Left ventricle myocardium inferior (tissue), 1 donor: Measurements from ENCODE around the gene DNM3. TPM values are rescaled to one million over a fixed set of nuclear protein-coding genes. Genes with fewer than 3 reads are reported as not detected.
"Not testable (repeated sequence)": the region's sequence is repeated elsewhere in the genome, so short reads cannot be mapped to it uniquely, and the experiment has no call there.

ENCODE experiments used
- DNase-seq: peaks from one replicate; pipeline ENCODE4 v3.0.0-alpha.2; 2020
- H3K27ac ChIP-seq: fragments of 200-600 bp; replicated peaks from 2 replicates; pipeline ENCODE4 v1.8.0; 2021
- H3K27me3 ChIP-seq: fragments of 200-600 bp; 2 replicates; pipeline ENCODE4 v1.8.0; 2021; ENCODE audit warnings: low read depth
- H3K36me3 ChIP-seq: fragments of 200-600 bp; 2 replicates; pipeline ENCODE4 v1.8.0; 2021
- H3K4me1 ChIP-seq: fragments of 200-600 bp; 2 replicates; pipeline ENCODE4 v1.8.0; 2021
- H3K4me3 ChIP-seq: fragments of 200-600 bp; 2 replicates; pipeline ENCODE4 v1.8.0; 2021; ENCODE audit warnings: mild to moderate bottlenecking, moderate library complexity
- H3K9me3 ChIP-seq: fragments of 200-600 bp; replicated peaks from 2 replicates; pipeline ENCODE4 v1.8.0; 2021
- CTCF ChIP-seq: fragments of 200-600 bp; IDR thresholded peaks from 2 replicates; pipeline ENCODE4 v1.8.0; 2021; ENCODE audit warnings: antibody characterized with exemption, mild to moderate bottlenecking, borderline replicate concordance
- intact Hi-C: fragments of 100-400 bp; cut with micrococcal nuclease; formaldehyde crosslinking; loops from one replicate; pipeline ENCODE4 v1.11.0; 2022
- total RNA-seq: library from RNA; stranded (reverse); fragmentation: NEBNext Ultra II Directional; extraction: Animal tissue kit (Norgen Biotek cat#: 25700); gene quantifications from one replicate; pipeline ENCODE4 v1.2.1, GENCODE V29; 2021
- donor health status: DM: no; HTN: yes; CAD: no; lungs with severe emphysema.

Gene DNM3
- total RNA-seq, 1 donor from 2014 or later: 1.2 TPM

GRCh38 chr1:172051898-172052297, 210.6 kb downstream of the DNM3 start:
- Histone ChIP-seq H3K27ac (no peak overlapping the region), H3K36me3 (peaks cover 9% of the 10 kb centered on the region), H3K4me1 (no peaks in the 10 kb centered on the region), H3K27me3 (no peaks in the 10 kb centered on the region), H3K9me3 (no peaks in the 10 kb centered on the region), H3K4me3 (no peak overlapping the region)
- intact Hi-C loops: no loop called here
- DNase-seq: no peak
- no peak for TF ChIP-seq CTCF

- H3K4me1 ChIP-seq: no peaks in the 10 kb centered on the region
- no peaks in the 10 kb centered on the region for H3K36me3 ChIP-seq
- H3K4me3 ChIP-seq: no peak overlapping the region
- no peak overlapping the region for H3K27ac ChIP-seq
- DNase-seq: no peak
- H3K9me3 ChIP-seq: no peaks in the 10 kb centered on the region
- intact Hi-C loops: no loop called here
- no peak for TF ChIP-seq CTCF
- H3K27me3 ChIP-seq: no peaks in the 10 kb centered on the region
Observed at GRCh38 chr1:172054172-172054571, 212.9 kb downstream of the DNM3 start.

GRCh38 chr1:172055816-172056419, 214.6 kb downstream of the DNM3 start:
- H3K36me3 ChIP-seq, H3K9me3 ChIP-seq, H3K4me3 ChIP-seq, H3K4me1 ChIP-seq, H3K27ac ChIP-seq, DNase-seq, intact Hi-C loops, H3K27me3 ChIP-seq: not testable (repeated sequence)

GRCh38 chr1:172068334-172068733, 227.0 kb downstream of the DNM3 start:
- H3K4me1 ChIP-seq: no peaks in the 10 kb centered on the region
- no peaks in the 10 kb centered on the region for H3K27me3 ChIP-seq
- H3K36me3 ChIP-seq: no peaks in the 10 kb centered on the region
- intact Hi-C loops: no loop called here
- no peak overlapping the region for H3K27ac ChIP-seq
- no peak for TF ChIP-seq CTCF
- no peaks in the 10 kb centered on the region for H3K9me3 ChIP-seq
- H3K4me3 ChIP-seq: no peak overlapping the region
- DNase-seq: no peak

GRCh38 chr1:172069051-172069450, 227.8 kb downstream of the DNM3 start:
- no peaks in the 10 kb centered on the region for H3K9me3 ChIP-seq
- no peaks in the 10 kb centered on the region for H3K36me3 ChIP-seq
- no peak for DNase-seq
- intact Hi-C loops: no loop called here
- H3K4me1 ChIP-seq: no peaks in the 10 kb centered on the region
- H3K27me3 ChIP-seq: no peaks in the 10 kb centered on the region
- H3K27ac ChIP-seq: no peak overlapping the region
- H3K4me3 ChIP-seq: no peak overlapping the region
- TF ChIP-seq CTCF: no peak

- DNase-seq: no peak
- Histone ChIP-seq H3K4me1 (no peaks in the 10 kb centered on the region), H3K27ac (no peak overlapping the region), H3K4me3 (no peak overlapping the region), H3K36me3 (no peaks in the 10 kb centered on the region), H3K27me3 (no peaks in the 10 kb centered on the region), H3K9me3 (peaks cover 1% of the 10 kb centered on the region)
- intact Hi-C loops: no loop called here
- TF ChIP-seq CTCF: no peak
Observed at GRCh38 chr1:172069534-172069933, 228.2 kb downstream of the DNM3 start.
